OCI-LY7 (cell line): ENCODE data around the gene TP53RK. TPM values are rescaled to one million over a fixed set of nuclear protein-coding genes. Genes with fewer than 3 reads are reported as not detected.

Experiments used
- BruUV-seq: library from RNA; stranded (reverse); fragments of 400-500 nt; replicated peaks from 2 replicates; lab custom pipeline; 2021; lab: Mats Ljungman, UMichigan
- CTCF ChIA-PET: fragments of 300-600 bp; sonication (Branson Sonifier 250); formaldehyde crosslinking; loops from one replicate; lab custom pipeline; 2022; ENCODE audit warnings: antibody characterized with exemption; ENCODE audit not compliant: unreplicated experiment; lab: Charles Lee
- POLR2A ChIA-PET: fragments of 300-600 bp; sonication (Branson Sonifier 250); formaldehyde crosslinking; loops from one replicate; lab custom pipeline; 2022; ENCODE audit warnings: antibody characterized with exemption; lab: Charles Lee
- DNase-seq: peaks from one replicate; pipeline ENCODE4 v3.0.0-alpha.2; 2015; ENCODE audit warnings: low spot score
- H2AFZ ChIP-seq: fragments of 200-600 bp; sonication (generic), shearing (Covaris generic); 2 replicates; pipeline ENCODE4 v1.6.1; 2014; ENCODE audit warnings: mild to moderate bottlenecking, antibody characterized with exemption, low read length, moderate library complexity
- H3K27ac ChIP-seq: fragments of 200-600 bp; sonication (generic); 2 replicates; pipeline ENCODE4 v1.5.1; 2014; ENCODE audit warnings: mixed run types, low read depth, mild to moderate bottlenecking, moderate library complexity, low read length, inconsistent platforms; ENCODE audit not compliant: poor library complexity, severe bottlenecking
- H3K36me3 ChIP-seq: fragments of 200-600 bp; sonication (generic); 2 replicates; pipeline ENCODE4 v1.6.1; 2014; ENCODE audit warnings: mild to moderate bottlenecking, antibody characterized with exemption, low read length, moderate library complexity, mixed read lengths; ENCODE audit not compliant: insufficient read depth
- H3K4me1 ChIP-seq: fragments of 200-600 bp; sonication (generic); 2 replicates; pipeline ENCODE4 v1.5.1; 2014; ENCODE audit warnings: mild to moderate bottlenecking, low read length; ENCODE audit not compliant: insufficient read depth, poor library complexity, severe bottlenecking
- H3K4me2 ChIP-seq: fragments of 200-600 bp; sonication (generic); 2 replicates; pipeline ENCODE4 v1.6.1; 2014; ENCODE audit warnings: mild to moderate bottlenecking, low read length
- H3K4me3 ChIP-seq: fragments of 200-600 bp; sonication (generic); 2 replicates; pipeline ENCODE4 v1.5.1; 2014; ENCODE audit warnings: mild to moderate bottlenecking, low read depth, low read length; ENCODE audit not compliant: poor library complexity, severe bottlenecking
- H3K79me2 ChIP-seq: fragments of 200-600 bp; sonication (generic); 2 replicates; pipeline ENCODE4 v1.6.1; 2016; ENCODE audit warnings: low read depth, mild to moderate bottlenecking, low read length, moderate library complexity, mixed read lengths; ENCODE audit not compliant: insufficient read depth
- H3K9me2 ChIP-seq: fragments of 200-600 bp; sonication (generic); 2 replicates; pipeline ENCODE4 v1.6.1; 2016; ENCODE audit warnings: mild to moderate bottlenecking, low read length, mixed read lengths; ENCODE audit not compliant: insufficient read depth
- H3K9me3 ChIP-seq: fragments of 200-600 bp; sonication (generic); 2 replicates; pipeline ENCODE4 v1.6.1; 2014; ENCODE audit warnings: mild to moderate bottlenecking, mixed run types, low read length, mixed read lengths
- H4K20me1 ChIP-seq: fragments of 200-600 bp; sonication (generic); 2 replicates; pipeline ENCODE4 v1.6.1; 2014; ENCODE audit warnings: mild to moderate bottlenecking, antibody characterized with exemption, low read length, moderate library complexity, mixed read lengths; ENCODE audit not compliant: insufficient read depth
- EZH2phosphoT487 ChIP-seq: fragments of 200-600 bp; sonication (generic); IDR thresholded peaks from 2 replicates; pipeline ENCODE4 v1.6.1; 2018; ENCODE audit warnings: low read depth, borderline replicate concordance, mild to moderate bottlenecking, mixed run types, antibody characterized with exemption, low read length, moderate library complexity, mixed read lengths
- intact Hi-C: fragments of 100-400 bp; cut with micrococcal nuclease; formaldehyde crosslinking; loops from one replicate; pipeline ENCODE4 v1.10.0; 2022; ENCODE audit not compliant: unreplicated experiment
- total RNA-seq, 2 experiments: library from RNA; depleted of rRNA in 1 of 2; stranded (reverse); fragments of >200 nt in 1 of 2; shearing (Covaris generic) in 1 of 2; gene quantifications; 2 replicates each; pipeline ENCODE4 v1.2.3, GENCODE V29; 2014 to 2022
- TF ChIP-seq, protein P1 (sequence below): fragments of 200-600 bp; sonication (generic); conservative IDR thresholded peaks from 2 replicates; pipeline ENCODE4 v1.5.1; 2014; ENCODE audit warnings: mild to moderate bottlenecking, antibody characterized with exemption, low read length, moderate library complexity, mixed read lengths

Gene TP53RK
- total RNA-seq, 2 experiments from 2014 or later: 18.6 to 32.9 TPM

DNA sequence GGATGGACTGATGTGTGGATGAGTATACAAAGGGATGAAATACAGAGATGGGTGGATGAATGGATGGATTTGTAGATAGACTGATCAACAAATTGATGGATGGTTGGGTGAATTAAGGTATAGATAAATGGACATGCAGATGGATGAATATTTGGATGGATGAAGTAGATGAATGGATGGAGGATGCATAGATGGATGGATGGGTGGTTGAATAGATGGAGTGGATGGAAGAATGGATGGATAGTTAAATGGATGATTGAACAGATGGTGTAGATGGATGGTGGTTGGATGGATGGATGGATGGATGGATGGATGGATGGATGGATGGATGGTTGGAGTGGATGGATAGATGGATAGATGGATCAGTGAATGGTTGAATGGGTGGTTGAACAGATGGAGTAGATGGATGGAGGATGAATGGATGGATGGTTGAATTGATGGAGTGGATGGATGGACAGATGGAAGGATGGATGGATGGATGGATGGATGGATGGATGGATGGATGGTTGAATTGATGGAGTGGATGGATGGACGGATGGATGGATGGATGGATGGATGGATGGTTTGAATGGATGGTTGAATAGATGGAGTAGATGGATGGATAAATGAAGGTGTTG is 35.2 kb upstream of the TP53RK start:
- no peaks in the 10 kb centered on the region for H4K20me1 ChIP-seq

DNA sequence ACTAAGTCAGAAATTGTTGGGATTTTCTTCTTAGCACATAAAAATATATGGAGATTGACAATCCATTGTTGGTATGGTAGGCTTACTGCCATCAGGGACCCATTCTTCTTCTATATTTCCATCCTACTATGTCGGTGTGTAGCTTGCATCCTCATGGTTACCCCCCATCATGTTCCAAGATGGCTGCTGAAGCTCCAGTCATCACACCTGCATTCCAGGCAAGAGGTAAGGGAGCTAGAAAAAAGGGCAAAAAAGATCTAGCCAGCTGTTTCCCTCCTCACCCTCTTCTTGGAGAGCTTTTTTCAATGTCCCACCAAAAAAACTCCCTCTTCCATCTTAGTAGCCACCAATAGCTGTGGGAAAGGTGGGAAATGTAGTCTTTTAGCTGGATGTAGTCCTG is 33.8 kb upstream of the TP53RK start:
- H3K79me2 ChIP-seq: no peaks in the 10 kb centered on the region
- H3K4me1 ChIP-seq: no peaks in the 10 kb centered on the region
- 0 out of 2 replicates have a peak, but pooled peaks cover 4% of the 10 kb centered on the region for H3K9me3 ChIP-seq
- no peak overlapping the region for H2AFZ ChIP-seq
- H3K9me2 ChIP-seq: no peaks in the 10 kb centered on the region
- ChIA-PET CTCF (no interaction called here), POLR2A (no interaction called here)
- TF ChIP-seq EZH2phosphoT487: no peak
- TF ChIP-seq, protein P1, sequence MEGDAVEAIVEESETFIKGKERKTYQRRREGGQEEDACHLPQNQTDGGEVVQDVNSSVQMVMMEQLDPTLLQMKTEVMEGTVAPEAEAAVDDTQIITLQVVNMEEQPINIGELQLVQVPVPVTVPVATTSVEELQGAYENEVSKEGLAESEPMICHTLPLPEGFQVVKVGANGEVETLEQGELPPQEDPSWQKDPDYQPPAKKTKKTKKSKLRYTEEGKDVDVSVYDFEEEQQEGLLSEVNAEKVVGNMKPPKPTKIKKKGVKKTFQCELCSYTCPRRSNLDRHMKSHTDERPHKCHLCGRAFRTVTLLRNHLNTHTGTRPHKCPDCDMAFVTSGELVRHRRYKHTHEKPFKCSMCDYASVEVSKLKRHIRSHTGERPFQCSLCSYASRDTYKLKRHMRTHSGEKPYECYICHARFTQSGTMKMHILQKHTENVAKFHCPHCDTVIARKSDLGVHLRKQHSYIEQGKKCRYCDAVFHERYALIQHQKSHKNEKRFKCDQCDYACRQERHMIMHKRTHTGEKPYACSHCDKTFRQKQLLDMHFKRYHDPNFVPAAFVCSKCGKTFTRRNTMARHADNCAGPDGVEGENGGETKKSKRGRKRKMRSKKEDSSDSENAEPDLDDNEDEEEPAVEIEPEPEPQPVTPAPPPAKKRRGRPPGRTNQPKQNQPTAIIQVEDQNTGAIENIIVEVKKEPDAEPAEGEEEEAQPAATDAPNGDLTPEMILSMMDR: no peak
- no peaks in the 10 kb centered on the region for H4K20me1 ChIP-seq
- no peak overlapping the region for H3K4me2 ChIP-seq
- intact Hi-C loops: no loop called here
- no peaks in the 10 kb centered on the region for H3K36me3 ChIP-seq
- no TSS peak for BruUV-seq
- H3K27ac ChIP-seq: no peak overlapping the region
- no peak for DNase-seq
- H3K4me3 ChIP-seq: no peak overlapping the region

More for the DNA sequence above, 35.2 kb upstream of the TP53RK start:
- CTCF ChIA-PET: no interaction called here
- intact Hi-C loops: no loop called here
- BruUV-seq: no TSS peak
- H2AFZ ChIP-seq: no peak overlapping the region
- H3K36me3 ChIP-seq: no peaks in the 10 kb centered on the region
- H3K9me2 ChIP-seq: no peaks in the 10 kb centered on the region
- no peaks in the 10 kb centered on the region for H3K4me1 ChIP-seq
- DNase-seq: no peak
- no peak overlapping the region for H3K4me3 ChIP-seq
- H3K9me3 ChIP-seq: 0 out of 2 replicates have a peak, but pooled peaks cover 4% of the 10 kb centered on the region
- H3K4me2 ChIP-seq: no peak overlapping the region
- POLR2A ChIA-PET: no interaction called here
- no peaks in the 10 kb centered on the region for H3K79me2 ChIP-seq
- TF ChIP-seq EZH2phosphoT487: no peak
- TF ChIP-seq, protein P1: no peak
- H3K27ac ChIP-seq: no peak overlapping the region

DNA sequence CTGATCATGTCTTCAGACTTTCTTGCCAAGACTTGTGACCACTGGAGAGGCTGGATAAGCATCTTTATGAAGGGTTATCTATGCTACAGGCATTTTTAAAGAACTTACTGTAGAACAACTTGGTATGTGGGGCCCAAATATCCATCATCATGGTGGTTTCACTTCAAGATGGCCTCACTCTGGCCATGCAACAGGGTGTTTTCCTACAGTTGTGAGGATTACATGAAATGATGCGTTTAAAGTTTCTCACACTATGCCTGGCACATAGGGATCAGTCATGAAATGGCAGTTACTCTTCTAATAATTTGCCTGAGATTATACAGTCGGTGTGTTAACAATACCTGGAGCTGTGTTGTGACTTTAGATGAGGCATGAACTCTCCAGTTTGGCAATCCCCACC is 33.2 kb upstream of the TP53RK start:
- 0 out of 2 replicates have a peak, but pooled peaks cover 4% of the 10 kb centered on the region for H3K9me3 ChIP-seq
- no peak overlapping the region for H2AFZ ChIP-seq
- TF ChIP-seq, protein P1: no peak
- TF ChIP-seq EZH2phosphoT487: no peak
- H3K27ac ChIP-seq: no peak overlapping the region
- H3K79me2 ChIP-seq: no peaks in the 10 kb centered on the region
- CTCF ChIA-PET: no interaction called here
- no peaks in the 10 kb centered on the region for H3K9me2 ChIP-seq
- no TSS peak for BruUV-seq
- H3K4me2 ChIP-seq: no peak overlapping the region
- no peaks in the 10 kb centered on the region for H4K20me1 ChIP-seq
- POLR2A ChIA-PET: interaction anchor here (0.6 kb wide), 1 partner anchor 383 kb away, joined by 4 read pairs; no protein-coding TSS in a partner anchor
- DNase-seq: no peak
- H3K4me3 ChIP-seq: no peak overlapping the region
- no peaks in the 10 kb centered on the region for H3K4me1 ChIP-seq
- intact Hi-C loops: no loop called here
- no peaks in the 10 kb centered on the region for H3K36me3 ChIP-seq
